ENCODE measurements around the gene ANKS1A. TPM values are rescaled to one million over a fixed set of nuclear protein-coding genes. Genes with fewer than 3 reads are reported as not detected.

Gene ANKS1A
- total and polyA plus RNA-seq, 3 donors from 2014 or later = 44.2 to 96.9 (median 95.9) TPM

DNA sequence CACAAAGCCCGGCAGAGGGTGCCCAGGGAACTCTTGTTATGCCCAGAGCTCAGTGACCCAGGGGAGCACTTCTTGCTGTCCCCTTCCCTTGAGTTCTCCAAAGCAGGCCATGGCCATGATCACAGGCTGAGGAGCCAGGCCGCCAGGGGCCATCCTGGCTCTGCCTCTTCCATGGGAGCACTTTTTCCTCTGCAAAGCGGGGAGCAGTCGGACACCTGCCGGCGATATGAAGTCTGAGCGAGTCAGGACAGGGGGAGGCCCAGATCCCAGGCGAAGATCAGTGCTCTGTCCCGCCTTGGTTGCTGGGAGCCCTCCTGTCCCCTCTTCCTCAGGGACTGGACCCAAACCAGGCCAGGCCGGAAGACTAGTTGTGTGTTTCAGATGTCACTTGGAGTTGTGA is 184.2 kb downstream of the ANKS1A start:
- TF ChIP-seq, protein P1, sequence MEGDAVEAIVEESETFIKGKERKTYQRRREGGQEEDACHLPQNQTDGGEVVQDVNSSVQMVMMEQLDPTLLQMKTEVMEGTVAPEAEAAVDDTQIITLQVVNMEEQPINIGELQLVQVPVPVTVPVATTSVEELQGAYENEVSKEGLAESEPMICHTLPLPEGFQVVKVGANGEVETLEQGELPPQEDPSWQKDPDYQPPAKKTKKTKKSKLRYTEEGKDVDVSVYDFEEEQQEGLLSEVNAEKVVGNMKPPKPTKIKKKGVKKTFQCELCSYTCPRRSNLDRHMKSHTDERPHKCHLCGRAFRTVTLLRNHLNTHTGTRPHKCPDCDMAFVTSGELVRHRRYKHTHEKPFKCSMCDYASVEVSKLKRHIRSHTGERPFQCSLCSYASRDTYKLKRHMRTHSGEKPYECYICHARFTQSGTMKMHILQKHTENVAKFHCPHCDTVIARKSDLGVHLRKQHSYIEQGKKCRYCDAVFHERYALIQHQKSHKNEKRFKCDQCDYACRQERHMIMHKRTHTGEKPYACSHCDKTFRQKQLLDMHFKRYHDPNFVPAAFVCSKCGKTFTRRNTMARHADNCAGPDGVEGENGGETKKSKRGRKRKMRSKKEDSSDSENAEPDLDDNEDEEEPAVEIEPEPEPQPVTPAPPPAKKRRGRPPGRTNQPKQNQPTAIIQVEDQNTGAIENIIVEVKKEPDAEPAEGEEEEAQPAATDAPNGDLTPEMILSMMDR (IDR thresholded peaks at IDR 0.05) = no peak
- TF ChIP-seq POLR2A (IDR thresholded peaks at IDR 0.05) = no peak
- intact Hi-C loops (cut with DNase I; ENCODE audit: low total_unique reads) = no loop called here
- Histone ChIP-seq H3K9me3 (no peaks in the 10 kb centered on the region), H3K27me3 (no peaks in the 10 kb centered on the region), H3K4me1 (peaks cover 2% of the 10 kb centered on the region), H3K27ac (no peak overlapping the region), H3K36me3 (ENCODE audit: low read depth, missing control alignments) (no peaks in the 10 kb centered on the region), H3K4me3 (no peak overlapping the region)
- 95 to 96% methylated on average over 4 to 10 of the region's 10 CpGs for WGBS, 2 donors
- DNase-seq = no peak

DNA sequence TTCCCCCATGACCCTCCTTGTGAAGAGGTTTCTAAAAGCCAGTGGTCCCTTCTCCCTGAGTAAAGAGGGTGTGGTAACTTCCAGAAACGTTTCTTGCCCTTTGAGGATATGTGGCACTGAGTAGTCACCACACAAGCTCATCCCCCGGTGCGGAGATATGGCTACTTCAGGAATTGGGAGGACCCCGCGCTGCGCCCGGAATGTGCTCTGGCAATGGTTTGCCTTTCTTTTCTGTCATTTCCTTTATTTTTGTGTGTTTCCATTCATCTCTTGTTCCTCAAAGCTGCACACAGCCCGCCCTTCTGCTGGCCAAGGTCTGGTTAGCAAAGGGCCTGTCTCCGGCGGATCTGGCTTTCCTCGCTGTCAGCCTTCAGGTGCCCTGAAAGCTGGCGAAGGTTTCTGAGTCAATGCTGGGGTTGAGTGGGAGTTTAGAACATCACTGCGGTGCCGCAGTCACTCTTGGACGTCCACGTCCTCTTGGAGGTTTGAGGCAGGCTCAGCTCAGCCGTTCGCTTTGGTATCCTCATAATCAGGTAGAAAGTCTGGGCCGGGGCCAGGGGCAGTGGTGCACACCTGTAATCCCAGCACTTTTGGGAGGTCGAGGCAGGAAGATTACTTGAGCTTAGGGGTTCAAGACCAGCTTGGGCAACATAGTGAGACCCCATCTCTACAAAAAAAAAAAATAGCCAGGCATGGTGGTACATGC is 184.9 kb downstream of the ANKS1A start:
- H3K27me3 ChIP-seq = no peaks in the 10 kb centered on the region
- intact Hi-C loops (cut with DNase I; ENCODE audit: low total_unique reads) = no loop called here
- no peaks in the 10 kb centered on the region for H3K4me1 ChIP-seq
- H3K27ac ChIP-seq = no peak overlapping the region
- TF ChIP-seq, protein P1 (IDR thresholded peaks at IDR 0.05) = no peak
- H3K36me3 ChIP-seq (ENCODE audit: low read depth, missing control alignments) = no peaks in the 10 kb centered on the region
- no peak for DNase-seq
- 92 to 96% methylated on average over 20 of the region's 20 CpGs for WGBS, 2 donors
- H3K4me3 ChIP-seq = no peak overlapping the region
- H3K9me3 ChIP-seq = no peaks in the 10 kb centered on the region

DNA sequence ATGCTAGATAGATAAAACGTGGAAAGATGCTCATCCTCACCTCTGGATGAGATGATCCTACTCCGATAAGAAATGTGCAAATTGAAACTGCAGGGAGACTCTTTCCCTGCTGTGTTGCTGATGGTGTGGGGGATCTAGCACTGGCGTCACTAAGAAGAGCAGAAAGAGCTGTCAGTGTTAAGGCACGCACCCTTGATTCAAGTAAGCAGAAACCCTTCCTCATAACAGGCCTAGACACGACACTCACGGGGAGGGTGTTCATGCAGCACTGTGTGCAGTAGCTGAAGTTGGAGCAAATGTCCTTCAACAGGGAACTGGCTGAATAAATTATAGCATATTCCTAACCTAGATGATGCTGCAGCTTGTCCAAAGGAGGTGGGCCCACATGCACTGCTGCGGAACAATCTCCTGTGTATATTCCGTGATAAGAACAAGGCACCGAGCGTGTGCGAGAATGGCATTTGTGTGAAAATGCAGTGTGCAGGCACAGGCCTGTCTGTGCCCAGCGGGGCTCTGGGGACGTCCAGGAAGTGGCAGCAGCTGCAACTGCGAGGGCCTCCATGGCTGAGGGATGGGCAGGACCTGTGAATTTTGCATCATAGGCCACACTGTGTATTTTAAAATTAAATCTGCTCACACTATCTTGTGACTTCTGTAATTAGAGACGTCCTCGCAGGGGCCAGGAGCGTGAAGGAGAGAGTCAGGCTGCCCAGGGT is 188.1 kb downstream of the ANKS1A start:
- TF ChIP-seq, protein P1 (IDR thresholded peaks at IDR 0.05) = no peak
- TF ChIP-seq POLR2A (IDR thresholded peaks at IDR 0.05) = no peak
- Histone ChIP-seq H3K27ac (no peak overlapping the region), H3K27me3 (no peaks in the 10 kb centered on the region), H3K4me1 (no peaks in the 10 kb centered on the region), H3K4me3 (no peak overlapping the region), H3K36me3 (ENCODE audit: low read depth, missing control alignments) (no peaks in the 10 kb centered on the region), H3K9me3 (no peaks in the 10 kb centered on the region)
- intact Hi-C loops (cut with DNase I; ENCODE audit: low total_unique reads) = no loop called here
- WGBS, 2 donors = 80 to 85% methylated on average over 16 to 17 of the region's 17 CpGs
- DNase-seq = no peak

DNA sequence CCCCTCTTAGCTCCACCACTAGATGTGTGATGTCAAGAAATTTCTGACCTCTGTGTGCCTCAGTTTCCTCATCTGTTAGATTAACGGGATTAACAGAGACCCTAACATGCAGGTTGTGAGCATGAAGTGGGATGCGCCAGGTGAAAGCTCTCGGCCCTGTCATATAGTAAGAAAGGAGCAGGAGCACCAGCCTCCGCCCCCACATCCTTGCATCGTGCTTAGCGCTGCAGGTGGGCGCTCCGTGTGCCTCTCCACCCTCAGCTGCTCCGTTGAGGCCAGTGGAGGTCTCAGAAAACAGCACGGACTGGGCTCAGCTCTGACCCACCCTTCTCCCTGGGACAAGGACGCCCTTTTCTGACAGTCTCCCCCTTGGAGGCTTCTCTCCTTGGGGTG is 188.7 kb downstream of the ANKS1A start:
- Histone ChIP-seq H3K36me3 (ENCODE audit: low read depth, missing control alignments) (no peaks in the 10 kb centered on the region), H3K4me3 (no peak overlapping the region), H3K9me3 (no peaks in the 10 kb centered on the region), H3K27me3 (no peaks in the 10 kb centered on the region), H3K4me1 (no peaks in the 10 kb centered on the region), H3K27ac (no peak overlapping the region)
- intact Hi-C loops (cut with DNase I; ENCODE audit: low total_unique reads) = no loop called here
- WGBS, 2 donors = 82 to 86% methylated on average over 10 to 11 of the region's 11 CpGs
- no peak for TF ChIP-seq POLR2A (IDR thresholded peaks at IDR 0.05)
- TF ChIP-seq, protein P1 (IDR thresholded peaks at IDR 0.05) = no peak
- DNase-seq = no peak

Measured in testis (tissue), 3 donors.